HCT116 (cell line): ENCODE data around the gene AGAP4. TPM values are rescaled to one million over a fixed set of nuclear protein-coding genes. Genes with fewer than 3 reads are reported as not detected.

Experiments
- ATAC-seq: fragments of 200-7000 bp; cut with Tn5 transposase; 2 replicates; pipeline ENCODE4 v1.9.1; 2020; ENCODE audit warnings: mild to moderate bottlenecking, moderate library complexity
- BruUV-seq: library from RNA; stranded (reverse); fragments of 400-500 nt; replicated peaks from 2 replicates; lab custom pipeline; 2021; lab: Mats Ljungman, UMichigan
- CTCF ChIA-PET: fragments of 300-600 bp; sonication (Branson Sonifier 250); formaldehyde crosslinking; loops from one replicate; lab custom pipeline; 2021; ENCODE audit warnings: antibody characterized with exemption; lab: Charles Lee
- POLR2A ChIA-PET: fragments of 300-600, 350-600 bp; sonication (Branson Sonifier 250); formaldehyde crosslinking; loops from one replicate; lab custom pipeline; 2021; ENCODE audit warnings: antibody characterized with exemption; lab: Charles Lee
- RAD21 ChIA-PET, 2 experiments: fragments of 300-600 bp; sonication (Branson Sonifier 250); formaldehyde crosslinking; loops; one replicate each; lab custom pipeline; 2023; ENCODE audit warnings: low total read pairs in 2 of 2; ENCODE audit not compliant: uncharacterized antibody in 2 of 2, unreplicated experiment in 2 of 2, low non-redundant PET in 1 of 2; lab: Charles Lee
- DNase-seq: peaks from one replicate; pipeline ENCODE4 v3.0.0-alpha.2; 2010; ENCODE audit warnings: low read depth, low spot score
- H2AFZ ChIP-seq: fragments of 200-600 bp; shearing (Covaris generic), sonication (generic); 2 replicates; pipeline ENCODE4 v1.6.1; 2017; ENCODE audit warnings: low read depth, mixed run types, mixed read lengths, antibody characterized with exemption, low read length; ENCODE audit not compliant: poor library complexity, severe bottlenecking
- H3K27ac ChIP-seq: 2 replicates; pipeline ENCODE4 v1.5.1; 2012; ENCODE audit warnings: low read depth, low read length
- H3K27me3 ChIP-seq: fragments of 200-600 bp; sonication (generic); 2 replicates; pipeline ENCODE4 v1.6.1; 2016; ENCODE audit warnings: mixed run types, low read length, mixed read lengths; ENCODE audit not compliant: insufficient read depth
- H3K36me3 ChIP-seq, 2 experiments: fragments of 200-500 bp in 1 of 2; fragments of 200-600 bp in 1 of 2; sonication (Bioruptor generic) in 1 of 2; sonication (generic) in 1 of 2; 2 replicates each; pipeline versions ENCODE4 v1.5.1 to v1.6.1; 2014 to 2016; ENCODE audit warnings: low read length in 2 of 2, inconsistent platforms in 1 of 2, mixed read lengths in 1 of 2, mixed run types in 1 of 2; ENCODE audit not compliant: insufficient read depth in 2 of 2, control insufficient read depth in 1 of 2
- H3K4me1 ChIP-seq, 2 experiments: fragments of 200-600 bp in 1 of 2; sonication (generic) in 1 of 2; 2 replicates each; pipeline versions ENCODE4 v1.5.1 to v1.6.1; 2012 to 2017; ENCODE audit warnings: low read length in 2 of 2, inconsistent platforms in 1 of 2, mild to moderate bottlenecking in 1 of 2, mixed read lengths in 1 of 2, mixed run types in 1 of 2, moderate library complexity in 1 of 2; ENCODE audit not compliant: insufficient read depth in 2 of 2, control insufficient read depth in 1 of 2
- H3K4me2 ChIP-seq: fragments of 200-600 bp; sonication (generic); 2 replicates; pipeline ENCODE4 v1.6.1; 2017; ENCODE audit warnings: mixed run types, low read length, mixed read lengths
- H3K4me3 ChIP-seq, 2 experiments: fragments of 200-600 bp in 1 of 2; sonication (generic) in 1 of 2; replicated peaks in 1 of 2; 2 replicates each; pipeline ENCODE4 v1.5.1; 2011 to 2016; ENCODE audit warnings: low read length in 2 of 2, control low read depth in 1 of 2, low read depth in 1 of 2, mild to moderate bottlenecking in 1 of 2, mixed read lengths in 1 of 2, mixed run types in 1 of 2
- H3K79me2 ChIP-seq: fragments of 200-600 bp; sonication (generic); 2 replicates; pipeline ENCODE4 v1.6.1; 2017; ENCODE audit warnings: mild to moderate bottlenecking, mixed run types, low read length, moderate library complexity, mixed read lengths; ENCODE audit not compliant: insufficient read depth
- H3K9ac ChIP-seq: fragments of 200-600 bp; sonication (generic); 2 replicates; pipeline ENCODE4 v1.6.1; 2016; ENCODE audit warnings: low read length, mixed read lengths
- H3K9me2 ChIP-seq: fragments of 200-600 bp; sonication (generic), shearing (Covaris generic); 2 replicates; pipeline ENCODE4 v1.6.1; 2017; ENCODE audit warnings: mixed run types, mild to moderate bottlenecking, moderate library complexity; ENCODE audit not compliant: insufficient read depth
- H3K9me3 ChIP-seq, 2 experiments: fragments of 200-500 bp in 1 of 2; fragments of 200-600 bp in 1 of 2; sonication (Bioruptor generic) in 1 of 2; sonication (generic) in 1 of 2; 2 replicates each; pipeline ENCODE4 v1.6.1; 2014 to 2017; ENCODE audit warnings: low read length in 2 of 2, mixed read lengths in 2 of 2, inconsistent platforms in 1 of 2, low read depth in 1 of 2, mild to moderate bottlenecking in 1 of 2, mixed run types in 1 of 2, moderate library complexity in 1 of 2; ENCODE audit not compliant: control insufficient read depth in 1 of 2, insufficient read depth in 1 of 2
- H4K20me1 ChIP-seq: fragments of 200-600 bp; sonication (generic), shearing (Covaris generic); 2 replicates; pipeline ENCODE4 v1.6.1; 2017; ENCODE audit warnings: mixed run types, mild to moderate bottlenecking, moderate library complexity; ENCODE audit not compliant: insufficient read depth
- CBX3 ChIP-seq: IDR thresholded peaks from 2 replicates; pipeline ENCODE4 v1.6.1; 2012; ENCODE audit warnings: low read depth
- EGR1 ChIP-seq: IDR thresholded peaks from 2 replicates; pipeline ENCODE4 v1.6.1; 2012; ENCODE audit warnings: low read depth
- ELF1 ChIP-seq: IDR thresholded peaks from 2 replicates; pipeline ENCODE4 v1.6.1; 2012; ENCODE audit warnings: low read depth, borderline replicate concordance
- FOSL1 ChIP-seq: IDR thresholded peaks from 2 replicates; pipeline ENCODE4 v1.6.1; 2012; ENCODE audit warnings: low read depth
- JUND ChIP-seq: IDR thresholded peaks from 2 replicates; pipeline ENCODE4 v1.6.1; 2012
- POLR2A ChIP-seq: IDR thresholded peaks from 2 replicates; pipeline ENCODE4 v1.7.0; 2011; ENCODE audit warnings: borderline replicate concordance; ENCODE audit not compliant: insufficient read depth, insufficient read length; ENCODE audit errors: extremely low read depth
- POLR2AphosphoS5 ChIP-seq: IDR thresholded peaks from 2 replicates; pipeline ENCODE4 v1.6.1; 2011; ENCODE audit warnings: mild to moderate bottlenecking, low read depth, low read length, moderate library complexity
- RAD21 ChIP-seq: IDR thresholded peaks from 2 replicates; pipeline ENCODE4 v1.6.1; 2012; ENCODE audit warnings: low read depth, mild to moderate bottlenecking
- SIN3A ChIP-seq: IDR thresholded peaks from 2 replicates; pipeline ENCODE4 v1.6.1; 2012; ENCODE audit warnings: low read depth
- SP1 ChIP-seq: IDR thresholded peaks from 2 replicates; pipeline ENCODE4 v1.6.1; 2012; ENCODE audit warnings: low read depth
- SRF ChIP-seq: IDR thresholded peaks from 2 replicates; pipeline ENCODE4 v1.6.1; 2012; ENCODE audit warnings: low read depth
- TCF7L2 ChIP-seq: IDR thresholded peaks from 2 replicates; pipeline ENCODE4 v1.7.0; 2011; ENCODE audit warnings: borderline replicate concordance, inconsistent platforms; ENCODE audit not compliant: insufficient read depth, insufficient read length; ENCODE audit errors: extremely low read depth
- YY1 ChIP-seq: IDR thresholded peaks from 2 replicates; pipeline ENCODE4 v1.6.1; 2011; ENCODE audit warnings: low read length, low read depth, moderate library complexity, mild to moderate bottlenecking; ENCODE audit not compliant: insufficient replicate concordance; ENCODE audit errors: extremely low read depth
- ZNF274 ChIP-seq: fragments of 200-500 bp; sonication (Bioruptor generic); IDR thresholded peaks from 2 replicates; pipeline ENCODE4 v1.6.1; 2014; ENCODE audit warnings: mild to moderate bottlenecking, low read depth, low read length, inconsistent platforms
- intact Hi-C: fragments of 100-400 bp; cut with micrococcal nuclease; formaldehyde crosslinking; loops from 2 replicates; pipeline ENCODE4 v1.10.0; 2022
- total RNA-seq: library from RNA; stranded (reverse); gene quantifications from one replicate; pipeline ENCODE4 v1.2.1, GENCODE V29; 2021; ENCODE audit not compliant: unreplicated experiment
- TF ChIP-seq, protein P1 (sequence below): IDR thresholded peaks from 2 replicates; pipeline ENCODE4 v1.6.1; 2012; ENCODE audit warnings: low read depth
- TF ChIP-seq, protein P2 (sequence below): IDR thresholded peaks from 2 replicates; pipeline ENCODE4 v1.6.1; 2012
- TF ChIP-seq, protein P3 (sequence below): IDR thresholded peaks from 2 replicates; pipeline ENCODE4 v1.6.1; 2011; ENCODE audit warnings: mild to moderate bottlenecking, low read length, moderate library complexity; ENCODE audit not compliant: insufficient replicate concordance; ENCODE audit errors: extremely low read depth
- TF ChIP-seq, protein P4 (sequence below): IDR thresholded peaks from 2 replicates; pipeline ENCODE4 v1.6.1; 2012
- TF ChIP-seq, protein P5 (sequence below), 3 experiments: fragments of 200-600 bp in 1 of 3; sonication (generic) in 1 of 3; IDR thresholded peaks in 2 of 3; conservative IDR thresholded peaks in 1 of 3; 2 replicates each; pipeline ENCODE4 v1.5.1; 2012 to 2017; ENCODE audit warnings: low read depth in 2 of 3, low read length in 2 of 3, antibody characterized with exemption in 1 of 3, borderline replicate concordance in 1 of 3, control low read depth in 1 of 3, mild to moderate bottlenecking in 1 of 3, mixed read lengths in 1 of 3, mixed run types in 1 of 3, moderate library complexity in 1 of 3; ENCODE audit not compliant: insufficient read depth in 1 of 3

Gene AGAP4
- total RNA-seq, 1 experiment from 2014 or later: 14.9 TPM

DNA sequence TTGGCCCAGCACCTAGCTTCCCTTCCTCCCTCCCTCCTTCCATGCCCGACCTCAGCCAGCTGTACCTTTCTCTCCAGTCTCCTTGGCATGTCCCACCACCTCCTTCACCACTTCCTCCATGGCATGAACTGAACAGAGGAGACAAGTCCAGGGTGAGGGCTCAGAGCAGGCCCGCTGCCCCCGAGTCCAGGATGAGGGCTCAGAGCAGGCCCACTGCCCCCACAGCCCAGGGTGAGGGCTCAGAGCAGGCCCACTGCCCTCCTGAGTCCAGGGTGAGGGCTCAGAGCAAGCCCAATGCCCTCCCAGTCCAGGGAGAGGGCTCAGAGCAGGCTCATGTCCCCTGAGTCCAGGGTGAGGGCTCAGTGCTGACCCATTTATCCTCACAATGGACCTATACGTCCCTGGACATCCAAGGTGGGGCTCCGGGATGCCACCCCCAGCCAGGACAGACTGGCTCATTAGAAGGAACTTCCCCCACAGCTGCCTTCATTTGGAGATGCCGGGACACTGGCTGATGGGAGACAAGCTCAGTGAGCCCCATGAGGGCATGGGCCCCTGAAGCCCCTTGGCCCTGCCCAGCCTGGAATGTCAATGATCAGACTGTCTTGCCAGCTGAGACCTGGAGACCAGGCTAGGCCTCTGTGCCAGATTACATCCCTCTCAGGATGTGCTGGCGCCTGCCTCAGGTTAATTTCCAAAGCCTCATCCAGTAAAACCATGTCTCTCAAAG is 30.0 kb downstream of the AGAP4 start:
- Histone ChIP-seq H3K9me3 (no peaks in the 10 kb centered on the region), H3K79me2 (no peaks in the 10 kb centered on the region), H3K4me1 (no peaks in the 10 kb centered on the region), H3K27me3 (no peaks in the 10 kb centered on the region), H2AFZ (no peak overlapping the region), H4K20me1 (no peaks in the 10 kb centered on the region), H3K36me3 (no peaks in the 10 kb centered on the region), H3K4me3 (no peak overlapping the region), H3K9ac (no peak overlapping the region), H3K9me2 (no peaks in the 10 kb centered on the region)
- intact Hi-C loops: no loop called here
- CTCF ChIA-PET: no interaction called here
- no TSS peak for BruUV-seq
- DNase-seq: no peak
- POLR2A ChIA-PET: no interaction called here
- RAD21 ChIA-PET: no interaction called here
- TF ChIP-seq YY1 (no peak), CBX3 (no peak), ZNF274 (no peak), JUND (no peak), SIN3A (no peak), POLR2A (no peak), EGR1 (no peak), RAD21 (no peak), POLR2AphosphoS5 (no peak), SRF (no peak), FOSL1 (no peak), TCF7L2 (no peak), ELF1 (no peak), SP1 (no peak)
- TF ChIP-seq, protein P1, sequence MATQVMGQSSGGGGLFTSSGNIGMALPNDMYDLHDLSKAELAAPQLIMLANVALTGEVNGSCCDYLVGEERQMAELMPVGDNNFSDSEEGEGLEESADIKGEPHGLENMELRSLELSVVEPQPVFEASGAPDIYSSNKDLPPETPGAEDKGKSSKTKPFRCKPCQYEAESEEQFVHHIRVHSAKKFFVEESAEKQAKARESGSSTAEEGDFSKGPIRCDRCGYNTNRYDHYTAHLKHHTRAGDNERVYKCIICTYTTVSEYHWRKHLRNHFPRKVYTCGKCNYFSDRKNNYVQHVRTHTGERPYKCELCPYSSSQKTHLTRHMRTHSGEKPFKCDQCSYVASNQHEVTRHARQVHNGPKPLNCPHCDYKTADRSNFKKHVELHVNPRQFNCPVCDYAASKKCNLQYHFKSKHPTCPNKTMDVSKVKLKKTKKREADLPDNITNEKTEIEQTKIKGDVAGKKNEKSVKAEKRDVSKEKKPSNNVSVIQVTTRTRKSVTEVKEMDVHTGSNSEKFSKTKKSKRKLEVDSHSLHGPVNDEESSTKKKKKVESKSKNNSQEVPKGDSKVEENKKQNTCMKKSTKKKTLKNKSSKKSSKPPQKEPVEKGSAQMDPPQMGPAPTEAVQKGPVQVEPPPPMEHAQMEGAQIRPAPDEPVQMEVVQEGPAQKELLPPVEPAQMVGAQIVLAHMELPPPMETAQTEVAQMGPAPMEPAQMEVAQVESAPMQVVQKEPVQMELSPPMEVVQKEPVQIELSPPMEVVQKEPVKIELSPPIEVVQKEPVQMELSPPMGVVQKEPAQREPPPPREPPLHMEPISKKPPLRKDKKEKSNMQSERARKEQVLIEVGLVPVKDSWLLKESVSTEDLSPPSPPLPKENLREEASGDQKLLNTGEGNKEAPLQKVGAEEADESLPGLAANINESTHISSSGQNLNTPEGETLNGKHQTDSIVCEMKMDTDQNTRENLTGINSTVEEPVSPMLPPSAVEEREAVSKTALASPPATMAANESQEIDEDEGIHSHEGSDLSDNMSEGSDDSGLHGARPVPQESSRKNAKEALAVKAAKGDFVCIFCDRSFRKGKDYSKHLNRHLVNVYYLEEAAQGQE: no peak
- TF ChIP-seq, protein P2, sequence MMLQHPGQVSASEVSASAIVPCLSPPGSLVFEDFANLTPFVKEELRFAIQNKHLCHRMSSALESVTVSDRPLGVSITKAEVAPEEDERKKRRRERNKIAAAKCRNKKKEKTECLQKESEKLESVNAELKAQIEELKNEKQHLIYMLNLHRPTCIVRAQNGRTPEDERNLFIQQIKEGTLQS: no peak
- TF ChIP-seq, protein P3, sequence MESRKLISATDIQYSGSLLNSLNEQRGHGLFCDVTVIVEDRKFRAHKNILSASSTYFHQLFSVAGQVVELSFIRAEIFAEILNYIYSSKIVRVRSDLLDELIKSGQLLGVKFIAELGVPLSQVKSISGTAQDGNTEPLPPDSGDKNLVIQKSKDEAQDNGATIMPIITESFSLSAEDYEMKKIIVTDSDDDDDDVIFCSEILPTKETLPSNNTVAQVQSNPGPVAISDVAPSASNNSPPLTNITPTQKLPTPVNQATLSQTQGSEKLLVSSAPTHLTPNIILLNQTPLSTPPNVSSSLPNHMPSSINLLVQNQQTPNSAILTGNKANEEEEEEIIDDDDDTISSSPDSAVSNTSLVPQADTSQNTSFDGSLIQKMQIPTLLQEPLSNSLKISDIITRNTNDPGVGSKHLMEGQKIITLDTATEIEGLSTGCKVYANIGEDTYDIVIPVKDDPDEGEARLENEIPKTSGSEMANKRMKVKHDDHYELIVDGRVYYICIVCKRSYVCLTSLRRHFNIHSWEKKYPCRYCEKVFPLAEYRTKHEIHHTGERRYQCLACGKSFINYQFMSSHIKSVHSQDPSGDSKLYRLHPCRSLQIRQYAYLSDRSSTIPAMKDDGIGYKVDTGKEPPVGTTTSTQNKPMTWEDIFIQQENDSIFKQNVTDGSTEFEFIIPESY: no peak
- TF ChIP-seq, protein P4, sequence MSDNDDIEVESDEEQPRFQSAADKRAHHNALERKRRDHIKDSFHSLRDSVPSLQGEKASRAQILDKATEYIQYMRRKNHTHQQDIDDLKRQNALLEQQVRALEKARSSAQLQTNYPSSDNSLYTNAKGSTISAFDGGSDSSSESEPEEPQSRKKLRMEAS: no peak
- TF ChIP-seq, protein P5, sequence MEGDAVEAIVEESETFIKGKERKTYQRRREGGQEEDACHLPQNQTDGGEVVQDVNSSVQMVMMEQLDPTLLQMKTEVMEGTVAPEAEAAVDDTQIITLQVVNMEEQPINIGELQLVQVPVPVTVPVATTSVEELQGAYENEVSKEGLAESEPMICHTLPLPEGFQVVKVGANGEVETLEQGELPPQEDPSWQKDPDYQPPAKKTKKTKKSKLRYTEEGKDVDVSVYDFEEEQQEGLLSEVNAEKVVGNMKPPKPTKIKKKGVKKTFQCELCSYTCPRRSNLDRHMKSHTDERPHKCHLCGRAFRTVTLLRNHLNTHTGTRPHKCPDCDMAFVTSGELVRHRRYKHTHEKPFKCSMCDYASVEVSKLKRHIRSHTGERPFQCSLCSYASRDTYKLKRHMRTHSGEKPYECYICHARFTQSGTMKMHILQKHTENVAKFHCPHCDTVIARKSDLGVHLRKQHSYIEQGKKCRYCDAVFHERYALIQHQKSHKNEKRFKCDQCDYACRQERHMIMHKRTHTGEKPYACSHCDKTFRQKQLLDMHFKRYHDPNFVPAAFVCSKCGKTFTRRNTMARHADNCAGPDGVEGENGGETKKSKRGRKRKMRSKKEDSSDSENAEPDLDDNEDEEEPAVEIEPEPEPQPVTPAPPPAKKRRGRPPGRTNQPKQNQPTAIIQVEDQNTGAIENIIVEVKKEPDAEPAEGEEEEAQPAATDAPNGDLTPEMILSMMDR (IDR thresholded peaks at IDR 0.05 in 2 of 3, conservative IDR thresholded peaks at IDR 0.05 in 1 of 3; ENCODE audit: borderline replicate concordance in 1 of 3, insufficient read depth in 1 of 3, low read depth in 2 of 3, low read length in 2 of 3): no peak
- TF ChIP-seq, all 23 proteins: peak for 0
- Histone ChIP-seq H3K4me2 (no peak overlapping the region), H3K27ac (no peak overlapping the region)
- ATAC-seq: no peak
